ENCODE measurements around the gene NSF. TPM values are rescaled to one million over a fixed set of nuclear protein-coding genes. Genes with fewer than 3 reads are reported as not detected.
"Not testable (repeated sequence)": the region's sequence is repeated elsewhere in the genome, so short reads cannot be mapped to it uniquely, and the experiment has no call there.

NSF gene
- total RNA-seq, 2 experiments from 2014 or later: 17.7 to 19.1 TPM

DNA sequence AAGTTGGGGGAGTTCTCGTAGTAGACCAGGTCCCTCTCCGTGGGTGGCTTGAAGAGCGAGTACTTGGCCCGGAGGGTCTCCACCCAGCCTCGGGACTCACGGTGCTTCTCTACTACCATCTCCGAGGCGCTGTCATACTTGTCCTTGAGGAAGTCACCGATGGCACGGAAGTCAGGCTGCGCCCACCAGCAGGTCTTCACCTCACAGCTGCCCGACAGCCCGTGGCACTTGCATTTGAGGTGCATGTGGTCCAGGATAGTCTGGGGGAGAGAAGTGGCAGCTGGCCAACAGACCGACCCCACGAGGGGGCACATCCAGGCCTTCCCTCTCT is 178.0 kb downstream of the NSF start:
- H3K27ac ChIP-seq (ENCODE audit: low read depth in 1 of 2, low read length in 2 of 2): no peak overlapping the region
- DNase-seq: no peak
- no peak overlapping the region for H3K4me3 ChIP-seq (ENCODE audit: low read length)
- ChIA-PET POLR2A (no interaction called here), CTCF (no interaction called here)
- no peaks in the 10 kb centered on the region for H3K36me3 ChIP-seq (ENCODE audit: insufficient read depth, low read length)
- H3K4me1 ChIP-seq (ENCODE audit: insufficient read depth, low read length): peaks cover 32% of the 10 kb centered on the region
- intact Hi-C loops (cut with DNase I, micrococcal nuclease): no loop called here
- Mint-ChIP-seq H3K4me1 (ENCODE audit: low read depth) (peaks cover 11% of the 10 kb centered on the region), H3K27me3 (peaks cover 26% of the 10 kb centered on the region), H3K4me3 (no peak overlapping the region), H3K27ac (no peak overlapping the region), H3K36me3 (ENCODE audit: low read depth) (no peaks in the 10 kb centered on the region), H3K9me3 (no peaks in the 10 kb centered on the region)
- ATAC-seq (ENCODE audit: poor library complexity): no peak
- peaks cover 14 to 34% of the 10 kb centered on the region in 2 experiments for H3K27me3 ChIP-seq (ENCODE audit: control insufficient read depth in 1 of 2, insufficient read depth in 2 of 2, low read length in 2 of 2)
- TF ChIP-seq, protein P1, sequence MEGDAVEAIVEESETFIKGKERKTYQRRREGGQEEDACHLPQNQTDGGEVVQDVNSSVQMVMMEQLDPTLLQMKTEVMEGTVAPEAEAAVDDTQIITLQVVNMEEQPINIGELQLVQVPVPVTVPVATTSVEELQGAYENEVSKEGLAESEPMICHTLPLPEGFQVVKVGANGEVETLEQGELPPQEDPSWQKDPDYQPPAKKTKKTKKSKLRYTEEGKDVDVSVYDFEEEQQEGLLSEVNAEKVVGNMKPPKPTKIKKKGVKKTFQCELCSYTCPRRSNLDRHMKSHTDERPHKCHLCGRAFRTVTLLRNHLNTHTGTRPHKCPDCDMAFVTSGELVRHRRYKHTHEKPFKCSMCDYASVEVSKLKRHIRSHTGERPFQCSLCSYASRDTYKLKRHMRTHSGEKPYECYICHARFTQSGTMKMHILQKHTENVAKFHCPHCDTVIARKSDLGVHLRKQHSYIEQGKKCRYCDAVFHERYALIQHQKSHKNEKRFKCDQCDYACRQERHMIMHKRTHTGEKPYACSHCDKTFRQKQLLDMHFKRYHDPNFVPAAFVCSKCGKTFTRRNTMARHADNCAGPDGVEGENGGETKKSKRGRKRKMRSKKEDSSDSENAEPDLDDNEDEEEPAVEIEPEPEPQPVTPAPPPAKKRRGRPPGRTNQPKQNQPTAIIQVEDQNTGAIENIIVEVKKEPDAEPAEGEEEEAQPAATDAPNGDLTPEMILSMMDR (IDR thresholded peaks at IDR 0.05): no peak
- peaks cover 0 to 13% of the 10 kb centered on the region in 2 experiments for H3K9me3 ChIP-seq (ENCODE audit: control insufficient read depth in 1 of 2, insufficient read depth in 1 of 2, low read length in 2 of 2)

DNA sequence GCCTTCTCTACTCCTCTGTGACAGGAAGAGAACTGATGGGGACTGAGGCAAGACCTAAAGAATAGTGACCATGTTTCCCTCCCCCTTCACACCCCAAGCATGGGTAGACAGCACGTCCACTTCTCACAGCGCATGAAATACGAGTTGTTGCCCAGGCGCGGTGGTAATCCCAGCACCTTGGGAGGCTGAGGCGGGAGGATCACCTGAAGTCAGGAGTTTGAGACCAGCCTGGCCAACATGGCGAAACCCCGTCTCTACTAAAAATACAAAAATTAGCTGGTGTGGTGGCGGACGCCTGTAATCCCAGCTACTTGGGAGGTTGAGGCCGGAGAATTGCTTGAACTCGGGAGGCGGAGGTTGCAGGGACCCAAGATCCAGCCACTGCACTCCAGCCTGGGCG is 178.4 kb downstream of the NSF start:
- DNase-seq; H3K27ac ChIP-seq (ENCODE audit: low read depth in 1 of 2, low read length in 2 of 2); intact Hi-C loops (cut with DNase I, micrococcal nuclease); H3K27ac Mint-ChIP-seq; CTCF ChIA-PET; ATAC-seq (ENCODE audit: poor library complexity); H3K36me3 ChIP-seq (ENCODE audit: insufficient read depth, low read length); H3K9me3 Mint-ChIP-seq; H3K4me3 ChIP-seq (ENCODE audit: low read length); POLR2A ChIA-PET; H3K36me3 Mint-ChIP-seq (ENCODE audit: low read depth): not testable (repeated sequence)
- Histone ChIP-seq H3K27me3 (ENCODE audit: control insufficient read depth in 1 of 2, insufficient read depth in 2 of 2, low read length in 2 of 2) (peaks cover 17 to 38% of the 10 kb centered on the region in 2 experiments), H3K9me3 (ENCODE audit: control insufficient read depth in 1 of 2, insufficient read depth in 1 of 2, low read length in 2 of 2) (peaks cover 0 to 16% of the 10 kb centered on the region in 2 experiments), H3K4me1 (ENCODE audit: insufficient read depth, low read length) (peaks cover 32% of the 10 kb centered on the region)
- Mint-ChIP-seq H3K4me3 (peak overlapping the region; percentile 30), H3K27me3 (peaks cover 26% of the 10 kb centered on the region), H3K4me1 (ENCODE audit: low read depth) (peaks cover 11% of the 10 kb centered on the region)

DNA sequence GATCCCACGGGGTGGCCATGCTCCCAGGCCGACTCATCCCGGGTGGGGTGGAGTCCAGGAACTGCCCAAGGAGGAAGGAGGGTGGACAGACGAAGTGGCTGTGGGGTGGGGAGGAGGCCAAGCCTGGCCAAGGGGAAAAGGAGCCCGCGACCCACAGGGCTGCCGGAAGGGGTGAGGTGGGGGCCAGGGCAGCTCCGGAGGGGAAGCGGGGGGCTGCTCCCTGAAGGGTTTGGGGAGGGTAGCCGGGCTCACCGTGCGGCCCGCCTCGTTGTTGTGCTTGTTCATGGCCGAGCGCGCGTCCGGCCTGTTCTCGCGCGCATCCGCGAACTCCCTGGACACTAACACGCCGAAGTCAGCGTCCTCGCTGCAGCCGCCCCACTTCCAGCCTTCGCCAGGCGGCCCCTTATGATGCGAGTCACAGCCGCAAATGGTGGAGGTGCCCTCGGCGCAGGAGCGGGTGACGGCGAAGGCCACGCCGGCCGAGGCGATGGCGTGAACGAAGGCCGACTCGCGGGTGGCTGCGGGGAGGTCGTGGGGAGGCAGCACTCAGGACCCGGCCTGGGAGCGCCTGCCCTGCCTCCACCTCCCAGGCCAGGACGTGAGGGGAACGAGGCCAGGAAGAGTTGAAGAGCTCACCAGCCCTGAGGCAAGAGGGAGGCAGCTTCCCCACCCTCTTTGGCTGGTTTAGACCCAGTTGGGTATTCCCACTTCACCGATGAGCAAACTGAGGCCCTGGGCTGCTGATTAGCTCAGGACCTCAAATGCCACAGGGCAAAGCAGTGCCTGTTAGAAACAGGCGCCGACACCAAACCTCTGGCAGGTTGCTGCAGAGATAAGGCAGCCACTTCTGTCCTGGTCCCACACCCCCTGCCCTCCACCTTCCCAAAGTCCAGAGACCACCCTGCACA is 179.3 kb downstream of the NSF start:
- Histone ChIP-seq H3K4me1 (ENCODE audit: insufficient read depth, low read length) (peaks cover 32% of the 10 kb centered on the region), H3K36me3 (ENCODE audit: insufficient read depth, low read length) (no peaks in the 10 kb centered on the region), H3K9me3 (ENCODE audit: control insufficient read depth in 1 of 2, insufficient read depth in 1 of 2, low read length in 2 of 2) (peaks cover 0 to 18% of the 10 kb centered on the region in 2 experiments), H3K27ac (ENCODE audit: low read depth in 1 of 2, low read length in 2 of 2) (no peak overlapping the region), H3K27me3 (ENCODE audit: control insufficient read depth in 1 of 2, insufficient read depth in 2 of 2, low read length in 2 of 2) (peaks cover 22 to 46% of the 10 kb centered on the region in 2 experiments), H3K4me3 (ENCODE audit: low read length) (no peak overlapping the region)
- TF ChIP-seq, protein P1 (IDR thresholded peaks at IDR 0.05): no peak
- H3K9me3 Mint-ChIP-seq: no peaks in the 10 kb centered on the region
- peaks cover 11% of the 10 kb centered on the region for H3K4me1 Mint-ChIP-seq (ENCODE audit: low read depth)
- peak overlapping the region; percentile 63 for H3K4me3 Mint-ChIP-seq
- intact Hi-C loops (cut with DNase I, micrococcal nuclease): loop anchor here in 1 of 2 experiments (5.0 kb wide), 1 partner anchor 53 kb away; no protein-coding TSS in a partner anchor
- no peak for ATAC-seq (ENCODE audit: poor library complexity)
- no peak for DNase-seq
- H3K36me3 Mint-ChIP-seq (ENCODE audit: low read depth): no peaks in the 10 kb centered on the region
- CTCF ChIA-PET: no interaction called here
- POLR2A ChIA-PET: no interaction called here
- peaks cover 35% of the 10 kb centered on the region for H3K27me3 Mint-ChIP-seq
- no peak overlapping the region for H3K27ac Mint-ChIP-seq
